ENCODE results near the gene CTSC. TPM values are rescaled to one million over a fixed set of nuclear protein-coding genes. Genes with fewer than 3 reads are reported as not detected.

The CTSC gene
- total RNA-seq, 4 donors from 2014 or later = 38.5 to 167 (median 109) TPM

DNA sequence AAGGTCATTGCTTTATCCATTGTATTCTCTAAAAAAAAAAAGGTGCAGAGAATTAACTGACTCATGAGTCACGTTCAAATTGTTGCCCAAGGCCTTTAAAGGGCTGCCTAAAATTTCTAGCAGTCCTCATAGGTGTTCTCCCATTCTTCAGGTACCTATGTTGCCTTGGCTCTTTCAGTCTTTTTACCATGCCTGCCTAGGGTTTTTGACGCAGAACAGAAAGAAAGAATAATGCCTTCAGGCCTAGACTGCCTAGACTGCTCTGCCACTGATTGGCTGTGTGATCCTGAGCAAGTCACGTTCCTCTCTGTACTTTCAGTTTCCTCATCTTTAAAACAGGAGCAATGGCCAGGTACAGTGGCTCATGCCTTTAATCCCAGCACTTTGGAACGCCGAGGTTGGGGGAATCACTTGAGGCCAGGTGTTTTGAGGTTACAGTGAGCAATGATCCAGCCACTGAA, 21.5 kb downstream of the CTSC start:
- no peak for DNase-seq
- WGBS, 2 donors = 44 to 51% methylated on average over 5 of the region's 5 CpGs
- intact Hi-C loops (cut with DNase I) = no loop called here
- H3K4me1 ChIP-seq = peaks cover 0 to 51% (median 5%) of the 10 kb centered on the region in 3 donors
- H3K27ac ChIP-seq = peak overlapping the region in 3 of 4 donors; percentile 15 to 46 (median 19)
- no peak for TF ChIP-seq POLR2A (IDR thresholded peaks at IDR 0.05)
- TF ChIP-seq, protein P1, sequence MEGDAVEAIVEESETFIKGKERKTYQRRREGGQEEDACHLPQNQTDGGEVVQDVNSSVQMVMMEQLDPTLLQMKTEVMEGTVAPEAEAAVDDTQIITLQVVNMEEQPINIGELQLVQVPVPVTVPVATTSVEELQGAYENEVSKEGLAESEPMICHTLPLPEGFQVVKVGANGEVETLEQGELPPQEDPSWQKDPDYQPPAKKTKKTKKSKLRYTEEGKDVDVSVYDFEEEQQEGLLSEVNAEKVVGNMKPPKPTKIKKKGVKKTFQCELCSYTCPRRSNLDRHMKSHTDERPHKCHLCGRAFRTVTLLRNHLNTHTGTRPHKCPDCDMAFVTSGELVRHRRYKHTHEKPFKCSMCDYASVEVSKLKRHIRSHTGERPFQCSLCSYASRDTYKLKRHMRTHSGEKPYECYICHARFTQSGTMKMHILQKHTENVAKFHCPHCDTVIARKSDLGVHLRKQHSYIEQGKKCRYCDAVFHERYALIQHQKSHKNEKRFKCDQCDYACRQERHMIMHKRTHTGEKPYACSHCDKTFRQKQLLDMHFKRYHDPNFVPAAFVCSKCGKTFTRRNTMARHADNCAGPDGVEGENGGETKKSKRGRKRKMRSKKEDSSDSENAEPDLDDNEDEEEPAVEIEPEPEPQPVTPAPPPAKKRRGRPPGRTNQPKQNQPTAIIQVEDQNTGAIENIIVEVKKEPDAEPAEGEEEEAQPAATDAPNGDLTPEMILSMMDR (IDR thresholded peaks at IDR 0.05) = no peak
- H3K9me3 ChIP-seq = no peaks in the 10 kb centered on the region
- H3K36me3 ChIP-seq = peaks cover 0 to 10% (median 0%) of the 10 kb centered on the region in 3 donors
- H3K27me3 ChIP-seq = no peaks in the 10 kb centered on the region
- H3K4me3 ChIP-seq = no peak overlapping the region

DNA sequence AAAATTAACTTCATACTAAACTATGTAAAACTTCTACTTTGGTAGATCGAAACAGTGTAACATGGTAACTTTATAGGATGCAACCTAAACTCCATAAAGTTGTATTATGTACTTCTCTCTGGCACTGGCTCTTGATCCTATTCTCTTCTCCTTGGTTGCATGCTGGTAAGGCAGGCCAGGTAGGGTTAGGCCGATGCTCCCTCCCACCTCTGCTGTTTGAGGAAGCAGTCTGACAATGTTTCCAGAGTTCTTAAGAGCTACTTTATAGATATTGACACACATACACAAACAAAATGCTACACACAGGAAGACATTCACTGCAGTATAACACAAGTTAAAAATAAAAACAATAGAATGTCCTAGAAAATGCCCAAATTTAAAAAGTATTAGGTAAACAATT, 22.5 kb downstream of the CTSC start:
- peaks cover 0 to 43% (median 5%) of the 10 kb centered on the region in 3 donors for H3K4me1 ChIP-seq
- H3K36me3 ChIP-seq = peaks cover 0 to 14% (median 0%) of the 10 kb centered on the region in 3 donors
- H3K27ac ChIP-seq = no peak overlapping the region
- TF ChIP-seq POLR2A (IDR thresholded peaks at IDR 0.05) = no peak
- TF ChIP-seq, protein P1 (IDR thresholded peaks at IDR 0.05) = no peak
- no peaks in the 10 kb centered on the region for H3K9me3 ChIP-seq
- 75 to 80% methylated on average over 2 of the region's 2 CpGs for WGBS, 2 donors
- no peak for DNase-seq
- intact Hi-C loops (cut with DNase I) = no loop called here
- no peak overlapping the region for H3K4me3 ChIP-seq
- H3K27me3 ChIP-seq = no peaks in the 10 kb centered on the region

DNA sequence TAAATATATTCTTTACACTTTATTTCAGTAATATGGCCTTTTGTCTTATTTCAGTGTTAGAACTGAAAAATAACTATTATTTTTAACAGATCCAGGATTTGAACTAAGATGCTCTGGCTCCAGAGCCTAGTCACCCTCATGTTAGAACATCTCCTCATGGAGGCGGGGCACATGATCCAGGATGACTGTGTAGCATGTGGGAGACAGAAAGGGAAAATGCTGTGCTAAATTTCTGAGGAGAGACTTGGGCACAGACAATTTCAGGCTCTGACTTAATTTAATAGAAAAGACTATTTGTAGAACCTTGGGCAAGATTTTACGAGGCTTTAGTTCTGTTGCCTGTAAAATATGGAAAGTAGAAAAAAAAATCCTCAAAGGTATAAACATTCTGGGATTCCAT, 24.1 kb downstream of the CTSC start:
- Histone ChIP-seq H3K36me3 (peaks cover 0 to 22% (median 0%) of the 10 kb centered on the region in 3 donors), H3K4me1 (peaks cover 0 to 33% (median 2%) of the 10 kb centered on the region in 3 donors), H3K9me3 (no peaks in the 10 kb centered on the region), H3K4me3 (no peak overlapping the region), H3K27me3 (no peaks in the 10 kb centered on the region), H3K27ac (no peak overlapping the region)
- WGBS, 2 donors = 76 to 86% methylated on average over 2 of the region's 2 CpGs
- DNase-seq = no peak
- TF ChIP-seq, protein P1 (IDR thresholded peaks at IDR 0.05) = no peak
- TF ChIP-seq POLR2A (IDR thresholded peaks at IDR 0.05) = no peak
- intact Hi-C loops (cut with DNase I) = no loop called here

DNA sequence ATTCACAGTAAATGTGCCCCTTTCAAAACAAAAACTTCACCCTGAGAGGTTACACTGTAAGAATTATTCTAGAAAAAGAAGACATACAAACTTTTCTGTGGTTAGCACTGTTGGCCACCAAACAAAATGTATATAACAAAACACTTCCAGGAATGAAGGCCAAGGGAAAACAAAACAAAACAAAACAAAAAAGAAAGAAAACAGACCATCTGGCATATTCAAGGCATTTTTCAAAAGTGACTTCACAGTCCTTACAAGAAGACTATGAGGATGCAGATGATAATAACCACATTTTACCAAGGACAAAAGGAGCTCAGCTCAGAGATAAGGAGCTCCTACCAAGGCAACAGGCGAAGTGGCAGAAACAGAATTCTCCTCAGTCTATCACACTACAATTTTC, 24.9 kb downstream of the CTSC start:
- H3K4me3 ChIP-seq = no peak overlapping the region
- no peaks in the 10 kb centered on the region for H3K27me3 ChIP-seq
- H3K9me3 ChIP-seq = no peaks in the 10 kb centered on the region
- no peak for DNase-seq
- peaks cover 0 to 25% (median 0%) of the 10 kb centered on the region in 3 donors for H3K4me1 ChIP-seq
- intact Hi-C loops (cut with DNase I) = no loop called here
- WGBS, 2 donors = 0% methylated on average over 1 of the region's 1 CpG
- no peak overlapping the region for H3K27ac ChIP-seq
- H3K36me3 ChIP-seq = peaks cover 0 to 30% (median 0%) of the 10 kb centered on the region in 3 donors
- TF ChIP-seq, protein P1 (IDR thresholded peaks at IDR 0.05) = no peak
- TF ChIP-seq POLR2A (IDR thresholded peaks at IDR 0.05) = no peak

DNA sequence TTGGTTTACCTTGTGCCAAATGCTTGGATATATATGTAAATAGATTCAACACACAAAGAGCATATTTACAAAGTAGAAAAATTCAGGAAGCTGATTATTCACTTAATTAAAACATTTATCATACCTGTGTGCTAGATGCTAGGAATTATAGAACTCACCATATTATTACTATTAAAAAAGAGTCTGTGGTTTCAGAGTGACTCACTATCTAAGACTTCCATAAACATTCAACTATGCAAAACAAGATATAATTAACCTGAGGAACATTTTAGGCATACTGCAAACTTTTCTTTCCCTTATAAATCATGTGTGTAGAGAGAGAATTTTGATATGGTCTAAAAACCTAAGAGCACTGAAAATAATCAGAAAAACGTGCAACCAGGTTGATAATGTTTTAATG, 27.3 kb downstream of the CTSC start:
- 54 to 64% methylated on average over 1 of the region's 1 CpG for WGBS, 2 donors
- Histone ChIP-seq H3K27me3 (no peaks in the 10 kb centered on the region), H3K9me3 (no peaks in the 10 kb centered on the region), H3K4me1 (peaks cover 0 to 2% (median 0%) of the 10 kb centered on the region in 3 donors), H3K36me3 (peaks cover 0 to 51% (median 0%) of the 10 kb centered on the region in 3 donors), H3K27ac (no peak overlapping the region), H3K4me3 (no peak overlapping the region)
- no peak for TF ChIP-seq POLR2A (IDR thresholded peaks at IDR 0.05)
- TF ChIP-seq, protein P1 (IDR thresholded peaks at IDR 0.05) = no peak
- no peak for DNase-seq
- intact Hi-C loops (cut with DNase I) = no loop called here
